GM15510 (cell line): ENCODE data around the gene GALM.

Experiments
- POLR2A ChIP-seq: IDR thresholded peaks from 3 replicates; pipeline ENCODE4 v1.6.1; 2011; ENCODE audit warnings: borderline replicate concordance; ENCODE audit not compliant: insufficient read length; ENCODE audit errors: extremely low read depth

Gene GALM

GRCh38 chr2:38665854-38666555, at the start of gene GALM:
Gene GALM (plus strand): TSS chr2:38666114. CDS start chr2:38666162, 48 bp downstream.
- TF ChIP-seq POLR2A = no peak

GRCh38 chr2:38617301-38617700, 48.6 kb upstream of the GALM start:
- TF ChIP-seq POLR2A = no peak

GRCh38 chr2:38619458-38620164, 46.3 kb upstream of the GALM start:
- no peak for TF ChIP-seq POLR2A

- TF ChIP-seq POLR2A = no peak
Observed at GRCh38 chr2:38620282-38620977, 45.5 kb upstream of the GALM start.

GRCh38 chr2:38621018-38621417, 44.9 kb upstream of the GALM start:
- TF ChIP-seq POLR2A = no peak

GRCh38 chr2:38622210-38622609, 43.7 kb upstream of the GALM start:
- TF ChIP-seq POLR2A = no peak

GRCh38 chr2:38626326-38627035, 39.4 kb upstream of the GALM start:
- TF ChIP-seq POLR2A = no peak

GRCh38 chr2:38627391-38627790, 38.5 kb upstream of the GALM start:
- no peak for TF ChIP-seq POLR2A

GRCh38 chr2:38629684-38630083, 36.2 kb upstream of the GALM start:
- no peak for TF ChIP-seq POLR2A

GRCh38 chr2:38631976-38632375, 33.9 kb upstream of the GALM start:
- TF ChIP-seq POLR2A = no peak

GRCh38 chr2:38632980-38633379, 32.9 kb upstream of the GALM start:
- TF ChIP-seq POLR2A = no peak

- TF ChIP-seq POLR2A = no peak
Observed at GRCh38 chr2:38633895-38634294, 32.0 kb upstream of the GALM start.

- TF ChIP-seq POLR2A = no peak
Observed at GRCh38 chr2:38634684-38635083, 31.2 kb upstream of the GALM start.

- TF ChIP-seq POLR2A = no peak
Observed at GRCh38 chr2:38635139-38635538, 30.8 kb upstream of the GALM start.

- no peak for TF ChIP-seq POLR2A
Observed at GRCh38 chr2:38636069-38636468, 29.8 kb upstream of the GALM start.
